Liver (tissue), 3 donors: Measurements from ENCODE around the gene YPEL2.

Source experiments
- ATF3 ChIP-seq: IDR thresholded peaks from 2 replicates; pipeline ENCODE4 v1.6.1; 2016; ENCODE audit warnings: antibody characterized with exemption
- CTCF ChIP-seq: fragments of 150-350 bp; IDR thresholded peaks from 2 replicates; pipeline ENCODE4 v1.5.1; 2017; ENCODE audit warnings: improper control_type of control experiment, low read depth, low read length; ENCODE audit not compliant: missing input control
- RAD21 ChIP-seq, 2 donors: IDR thresholded peaks; 2 replicates each; pipeline ENCODE4 v1.6.1; 2016; ENCODE audit warnings: antibody characterized with exemption in 2 of 2, mild to moderate bottlenecking in 2 of 2
- RXRA ChIP-seq, 2 donors: IDR thresholded peaks; 2 replicates each; pipeline ENCODE4 v1.6.1; 2017 to 2018; ENCODE audit warnings: antibody characterized with exemption in 2 of 2, mild to moderate bottlenecking in 1 of 2
- YY1 ChIP-seq: IDR thresholded peaks from 2 replicates; pipeline ENCODE4 v1.6.1; 2016; ENCODE audit warnings: antibody characterized with exemption, mild to moderate bottlenecking
- donor health status: healthy.
- donor health status: healthy.

GRCh38 chr17:59346341-59346740 lies 14.9 kb downstream of the YPEL2 start:
- no peak for TF ChIP-seq CTCF
- TF ChIP-seq RXRA (IDR thresholded peaks at IDR 0.05): no peak
- TF ChIP-seq RAD21 (IDR thresholded peaks at IDR 0.05): no peak
- no peak for TF ChIP-seq YY1
- TF ChIP-seq ATF3: no peak
